T-helper 2 cell treated with Interferon-gamma antibody and Interleukin-4, amounts not matched to agents 5 μg/mL and 100 μg/mL, for 36 hours (primary cell): ENCODE results near the gene ANKRD13A.
A peak's percentile ranks its signal among the peaks of the same experiment; 100 is the strongest.
"Not testable (repeated sequence)": the region's sequence is repeated elsewhere in the genome, so short reads cannot be mapped to it uniquely, and the experiment has no call there.

Experiments used
- DNase-seq: peaks from one replicate; pipeline ENCODE4 v3.0.0; 2021; ENCODE audit warnings: low spot score
- H3K27ac Mint-ChIP-seq: one replicate; pipeline ENCODE4 v1.8.0; 2021; ENCODE audit warnings: mild to moderate bottlenecking, mixed read lengths
- H3K27me3 Mint-ChIP-seq: one replicate; pipeline ENCODE4 v1.8.0; 2021; ENCODE audit warnings: low read depth, mixed read lengths
- H3K36me3 Mint-ChIP-seq: one replicate; pipeline ENCODE4 v1.8.0; 2021; ENCODE audit warnings: low read depth, mixed read lengths
- H3K4me1 Mint-ChIP-seq: one replicate; pipeline ENCODE4 v1.8.0; 2021; ENCODE audit warnings: low read depth, mixed read lengths
- H3K4me3 Mint-ChIP-seq: one replicate; pipeline ENCODE4 v1.8.0; 2022; ENCODE audit warnings: mild to moderate bottlenecking, moderate library complexity, mixed read lengths
- H3K9me3 Mint-ChIP-seq: one replicate; pipeline ENCODE4 v1.8.0; 2021; ENCODE audit warnings: mixed read lengths

Gene ANKRD13A

GRCh38 chr12:110005319-110005973 lies 6.2 kb downstream of the ANKRD13A start:
- H3K4me3 Mint-ChIP-seq: peak overlapping the region; percentile 30
- no peak for DNase-seq
- no peaks in the 10 kb centered on the region for H3K27me3 Mint-ChIP-seq
- H3K36me3 Mint-ChIP-seq: peaks cover 43% of the 10 kb centered on the region
- H3K9me3 Mint-ChIP-seq: peaks cover 3% of the 10 kb centered on the region
- H3K27ac Mint-ChIP-seq: peak overlapping the region; percentile 27
- peaks cover 38% of the 10 kb centered on the region for H3K4me1 Mint-ChIP-seq

GRCh38 chr12:110006115-110006514 lies 6.9 kb downstream of the ANKRD13A start:
- Mint-ChIP-seq H3K36me3 (peaks cover 42% of the 10 kb centered on the region), H3K4me3 (no peak overlapping the region), H3K9me3 (peaks cover 3% of the 10 kb centered on the region), H3K27ac (no peak overlapping the region), H3K27me3 (no peaks in the 10 kb centered on the region), H3K4me1 (peaks cover 40% of the 10 kb centered on the region)
- no peak for DNase-seq

GRCh38 chr12:110007881-110008280 lies 8.7 kb downstream of the ANKRD13A start:
- Mint-ChIP-seq H3K4me1 (peaks cover 51% of the 10 kb centered on the region), H3K27ac (peak overlapping the region; percentile 22), H3K36me3 (peaks cover 49% of the 10 kb centered on the region), H3K4me3 (no peak overlapping the region), H3K9me3 (peaks cover 3% of the 10 kb centered on the region), H3K27me3 (no peaks in the 10 kb centered on the region)
- no peak for DNase-seq

- not testable (repeated sequence) for H3K9me3 Mint-ChIP-seq, H3K27me3 Mint-ChIP-seq, DNase-seq, H3K27ac Mint-ChIP-seq, H3K4me3 Mint-ChIP-seq
- Mint-ChIP-seq H3K36me3 (peaks cover 49% of the 10 kb centered on the region), H3K4me1 (peaks cover 50% of the 10 kb centered on the region)
These were observed 9.6 kb downstream of the ANKRD13A start for GRCh38 chr12:110008681-110009398.

- DNase-seq: no peak
- H3K27ac Mint-ChIP-seq: peak overlapping the region; percentile 67
- H3K36me3 Mint-ChIP-seq: peaks cover 51% of the 10 kb centered on the region
- H3K27me3 Mint-ChIP-seq: no peaks in the 10 kb centered on the region
- peaks cover 3% of the 10 kb centered on the region for H3K9me3 Mint-ChIP-seq
- peaks cover 49% of the 10 kb centered on the region for H3K4me1 Mint-ChIP-seq
- peak overlapping the region; percentile 32 for H3K4me3 Mint-ChIP-seq
These were observed 11.9 kb downstream of the ANKRD13A start for GRCh38 chr12:110010853-110011723.

- Mint-ChIP-seq H3K27ac (peak overlapping the region; percentile 51), H3K27me3 (no peaks in the 10 kb centered on the region), H3K9me3 (peaks cover 3% of the 10 kb centered on the region), H3K4me3 (no peak overlapping the region), H3K4me1 (peaks cover 49% of the 10 kb centered on the region), H3K36me3 (peaks cover 46% of the 10 kb centered on the region)
- no peak for DNase-seq
These were observed 12.9 kb downstream of the ANKRD13A start for GRCh38 chr12:110012137-110012536.

GRCh38 chr12:110012659-110013058 lies 13.4 kb downstream of the ANKRD13A start:
- H3K27me3 Mint-ChIP-seq: no peaks in the 10 kb centered on the region
- H3K4me3 Mint-ChIP-seq: no peak overlapping the region
- H3K36me3 Mint-ChIP-seq: peaks cover 48% of the 10 kb centered on the region
- H3K27ac Mint-ChIP-seq: peak overlapping the region; percentile 51
- peaks cover 49% of the 10 kb centered on the region for H3K4me1 Mint-ChIP-seq
- peaks cover 3% of the 10 kb centered on the region for H3K9me3 Mint-ChIP-seq
- DNase-seq: no peak

- Mint-ChIP-seq H3K4me3 (peak overlapping the region; percentile 66), H3K9me3 (no peaks in the 10 kb centered on the region), H3K27me3 (no peaks in the 10 kb centered on the region), H3K36me3 (peaks cover 49% of the 10 kb centered on the region), H3K27ac (peak overlapping the region; percentile 91), H3K4me1 (peaks cover 36% of the 10 kb centered on the region)
- DNase-seq: no peak
These were observed 15.9 kb downstream of the ANKRD13A start for GRCh38 chr12:110015132-110015531.

- no peak overlapping the region for H3K4me3 Mint-ChIP-seq
- H3K4me1 Mint-ChIP-seq: peaks cover 14% of the 10 kb centered on the region
- H3K9me3 Mint-ChIP-seq: no peaks in the 10 kb centered on the region
- H3K27ac Mint-ChIP-seq: no peak overlapping the region
- peaks cover 56% of the 10 kb centered on the region for H3K36me3 Mint-ChIP-seq
- no peak for DNase-seq
- no peaks in the 10 kb centered on the region for H3K27me3 Mint-ChIP-seq
These were observed 21.7 kb downstream of the ANKRD13A start for GRCh38 chr12:110020956-110021355.

GRCh38 chr12:110023059-110023980 lies 24.1 kb downstream of the ANKRD13A start:
- Mint-ChIP-seq H3K4me1 (peaks cover 14% of the 10 kb centered on the region), H3K27me3 (no peaks in the 10 kb centered on the region), H3K9me3 (no peaks in the 10 kb centered on the region), H3K36me3 (peaks cover 64% of the 10 kb centered on the region), H3K4me3 (no peak overlapping the region), H3K27ac (no peak overlapping the region)
- no peak for DNase-seq

GRCh38 chr12:110024051-110024450 lies 24.8 kb downstream of the ANKRD13A start:
- no peak overlapping the region for H3K27ac Mint-ChIP-seq
- no peaks in the 10 kb centered on the region for H3K27me3 Mint-ChIP-seq
- no peaks in the 10 kb centered on the region for H3K9me3 Mint-ChIP-seq
- no peak for DNase-seq
- peaks cover 61% of the 10 kb centered on the region for H3K36me3 Mint-ChIP-seq
- peaks cover 14% of the 10 kb centered on the region for H3K4me1 Mint-ChIP-seq
- no peak overlapping the region for H3K4me3 Mint-ChIP-seq

GRCh38 chr12:110028323-110028722 lies 29.1 kb downstream of the ANKRD13A start:
- DNase-seq: no peak
- peaks cover 51% of the 10 kb centered on the region for H3K36me3 Mint-ChIP-seq
- no peak overlapping the region for H3K4me3 Mint-ChIP-seq
- no peaks in the 10 kb centered on the region for H3K9me3 Mint-ChIP-seq
- H3K4me1 Mint-ChIP-seq: peaks cover 11% of the 10 kb centered on the region
- no peaks in the 10 kb centered on the region for H3K27me3 Mint-ChIP-seq
- no peak overlapping the region for H3K27ac Mint-ChIP-seq

- peaks cover 48% of the 10 kb centered on the region for H3K36me3 Mint-ChIP-seq
- no peak overlapping the region for H3K27ac Mint-ChIP-seq
- no peak overlapping the region for H3K4me3 Mint-ChIP-seq
- H3K4me1 Mint-ChIP-seq: peaks cover 6% of the 10 kb centered on the region
- H3K27me3 Mint-ChIP-seq: no peaks in the 10 kb centered on the region
- no peak for DNase-seq
- H3K9me3 Mint-ChIP-seq: no peaks in the 10 kb centered on the region
These were observed 30.1 kb downstream of the ANKRD13A start for GRCh38 chr12:110029290-110029815.
